ENCODE measurements around the gene TMF1.

DNA sequence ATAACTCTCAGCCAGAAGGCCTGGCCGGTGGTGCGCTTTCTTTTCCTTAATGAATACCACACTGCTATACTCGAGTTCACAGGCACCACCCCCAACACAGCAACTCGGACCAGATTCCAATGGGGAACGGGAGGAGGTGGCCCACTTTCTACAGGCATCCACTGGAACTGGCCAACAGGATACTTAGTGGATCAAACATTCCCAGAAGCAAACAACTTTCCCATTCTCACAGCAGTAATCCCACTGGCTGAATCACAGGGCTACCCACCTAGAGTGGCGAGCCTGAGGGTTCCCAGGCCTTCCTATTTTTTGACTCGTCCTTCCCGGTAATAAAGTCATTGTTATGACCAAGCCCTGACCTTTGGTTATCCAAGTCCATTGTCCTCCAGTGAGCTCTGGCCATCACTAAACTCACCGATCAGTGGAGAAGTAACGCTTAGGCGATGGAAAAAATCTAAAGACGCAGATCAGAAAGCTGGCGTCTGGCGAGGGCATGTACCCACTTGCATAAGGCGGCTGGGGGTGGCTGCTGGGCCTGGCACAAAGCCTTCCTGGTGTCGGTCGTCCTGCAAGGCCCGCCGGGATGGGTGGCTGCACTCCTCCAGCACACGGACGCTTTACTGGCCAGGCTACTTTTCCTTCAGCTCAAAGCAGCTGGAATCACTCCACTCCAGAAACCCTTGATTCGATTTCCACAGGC, 39.9 kb downstream of the TMF1 start:
- no peak for TF ChIP-seq CTCF (IDR thresholded peaks at IDR 0.05)
- TF ChIP-seq POLR2A (IDR thresholded peaks at IDR 0.05), result no peak
